GM19324 (cell line): Measurements from ENCODE around the gene GTF3C4.

Experiments used
- ATAC-seq: cut with Tn5 transposase; IDR thresholded peaks from one replicate; pipeline ENCODE4 v1.9.1; 2021; ENCODE audit warnings: mild to moderate bottlenecking, moderate library complexity; ENCODE audit not compliant: unreplicated experiment, low FRiP score

GTF3C4 gene

GRCh38 chr9:132646726-132647125, 23.5 kb upstream of the GTF3C4 start:
- ATAC-seq: no peak

- ATAC-seq: no peak
Observed at GRCh38 chr9:132647355-132647754, 22.9 kb upstream of the GTF3C4 start.

GRCh38 chr9:132647806-132648205, 22.5 kb upstream of the GTF3C4 start:
- ATAC-seq: no peak

GRCh38 chr9:132648283-132648682, 22.0 kb upstream of the GTF3C4 start:
- ATAC-seq: no peak

GRCh38 chr9:132648685-132649084, 21.6 kb upstream of the GTF3C4 start:
- no peak for ATAC-seq

GRCh38 chr9:132651259-132651658, 19.0 kb upstream of the GTF3C4 start:
- no peak for ATAC-seq

- no peak for ATAC-seq
Observed at GRCh38 chr9:132656299-132656698, 14.0 kb upstream of the GTF3C4 start.

GRCh38 chr9:132662152-132662945, 7.9 kb upstream of the GTF3C4 start:
- ATAC-seq: no peak

GRCh38 chr9:132663117-132663516, 7.1 kb upstream of the GTF3C4 start:
- no peak for ATAC-seq

GRCh38 chr9:132663851-132664250, 6.4 kb upstream of the GTF3C4 start:
- ATAC-seq: no peak

GRCh38 chr9:132669319-132669697, 956 bp upstream of the GTF3C4 start:
- no peak for ATAC-seq

GRCh38 chr9:132669698-132670456, 387 bp upstream of the GTF3C4 start, which contains the start of gene DDX31:
DDX31 (minus strand) TSS chr9:132669983; CDS start chr9:132669934, 49 bp downstream.
- peak; percentile 72 for ATAC-seq

GRCh38 chr9:132671620-132672412, 1.6 kb downstream of the GTF3C4 start:
- ATAC-seq: no peak

- no peak for ATAC-seq
Observed at GRCh38 chr9:132672413-132672690, 2.1 kb downstream of the GTF3C4 start.

- ATAC-seq: no peak
Observed at GRCh38 chr9:132673355-132673754, 3.1 kb downstream of the GTF3C4 start.

GRCh38 chr9:132674485-132674884, 4.2 kb downstream of the GTF3C4 start:
- ATAC-seq: no peak

GRCh38 chr9:132677976-132678375, 7.7 kb downstream of the GTF3C4 start:
- ATAC-seq: no peak

GRCh38 chr9:132679946-132680625, 9.8 kb downstream of the GTF3C4 start:
- no peak for ATAC-seq

GRCh38 chr9:132681561-132681960, 11.3 kb downstream of the GTF3C4 start:
- ATAC-seq: no peak

- no peak for ATAC-seq
Observed at GRCh38 chr9:132683873-132684272, 13.6 kb downstream of the GTF3C4 start.

GRCh38 chr9:132690696-132691095, 20.4 kb downstream of the GTF3C4 start:
- ATAC-seq: no peak
